GM23338 (cell line): ENCODE measurements around the gene ATP8B4. TPM values are rescaled to one million over a fixed set of nuclear protein-coding genes. Genes with fewer than 3 reads are reported as not detected.

ENCODE experiments used
- ATAC-seq: fragments of 200-7000 bp; cut with Tn5 transposase; 3 replicates; pipeline ENCODE4 v1.9.1; 2020
- DNase-seq: peaks from one replicate; pipeline ENCODE4 v3.0.0-alpha.2; 2015; ENCODE audit warnings: low spot score
- H2AFZ ChIP-seq: fragments of 200-600 bp; sonication (generic); 2 replicates; pipeline ENCODE4 v1.8.0; 2016; ENCODE audit warnings: antibody characterized with exemption, mild to moderate bottlenecking, moderate library complexity
- H3F3A ChIP-seq: fragments of 200-600 bp; sonication (generic); replicated peaks from 2 replicates; pipeline ENCODE4 v1.8.0; 2017; ENCODE audit warnings: antibody characterized with exemption, mixed run types, low read depth
- H3K27ac ChIP-seq: fragments of 200-600 bp; sonication (generic); 2 replicates; pipeline ENCODE4 v1.6.1; 2016; ENCODE audit warnings: low read depth
- H3K27me3 ChIP-seq: fragments of 200-600 bp; sonication (generic); 2 replicates; pipeline ENCODE4 v1.8.0; 2016; ENCODE audit warnings: mild to moderate bottlenecking, mixed run types, moderate library complexity; ENCODE audit not compliant: insufficient read depth
- H3K36me3 ChIP-seq: fragments of 200-600 bp; sonication (generic); 2 replicates; pipeline ENCODE4 v1.8.0; 2016; ENCODE audit warnings: mild to moderate bottlenecking; ENCODE audit not compliant: insufficient read depth
- H3K4me1 ChIP-seq: fragments of 200-600 bp; sonication (generic); 2 replicates; pipeline ENCODE4 v1.8.0; 2016; ENCODE audit warnings: mild to moderate bottlenecking, moderate library complexity; ENCODE audit not compliant: insufficient read depth
- H3K4me2 ChIP-seq: fragments of 200-600 bp; sonication (generic); 2 replicates; pipeline ENCODE4 v1.7.1; 2017; ENCODE audit warnings: mixed run types
- H3K4me3 ChIP-seq: fragments of 200-600 bp; sonication (generic); 2 replicates; pipeline ENCODE4 v1.6.1; 2016; ENCODE audit warnings: mixed run types
- H3K79me2 ChIP-seq: fragments of 200-600 bp; sonication (generic); replicated peaks from 2 replicates; pipeline ENCODE4 v1.8.0; 2017; ENCODE audit warnings: mild to moderate bottlenecking; ENCODE audit not compliant: insufficient read depth
- H3K9me2 ChIP-seq: fragments of 200-600 bp; sonication (generic); 2 replicates; pipeline ENCODE4 v1.8.0; 2017; ENCODE audit not compliant: insufficient read depth
- H4K20me1 ChIP-seq: fragments of 200-600 bp; sonication (generic); replicated peaks from 2 replicates; pipeline ENCODE4 v1.8.0; 2017; ENCODE audit warnings: mild to moderate bottlenecking; ENCODE audit not compliant: insufficient read depth
- H3K27ac Mint-ChIP-seq: 2 replicates; pipeline ENCODE4 v1.8.0; 2020; ENCODE audit warnings: inconsistent platforms, mild to moderate bottlenecking, moderate library complexity, mixed read lengths
- H3K27me3 Mint-ChIP-seq: 3 replicates; pipeline ENCODE4 v1.8.0; 2022; ENCODE audit warnings: low read depth, mild to moderate bottlenecking, moderate library complexity, mixed read lengths, inconsistent platforms; ENCODE audit not compliant: insufficient read depth, poor library complexity
- H3K36me3 Mint-ChIP-seq: 3 replicates; pipeline ENCODE4 v1.8.0; 2021; ENCODE audit warnings: low read depth, mild to moderate bottlenecking, inconsistent platforms, moderate library complexity, mixed read lengths
- H3K4me1 Mint-ChIP-seq: 3 replicates; pipeline ENCODE4 v1.8.0; 2020; ENCODE audit warnings: mild to moderate bottlenecking, inconsistent platforms, mixed read lengths
- H3K4me3 Mint-ChIP-seq: 3 replicates; pipeline ENCODE4 v1.8.0; 2021; ENCODE audit warnings: moderate library complexity, mild to moderate bottlenecking, inconsistent platforms, mixed read lengths
- H3K9me3 Mint-ChIP-seq: 3 replicates; pipeline ENCODE4 v1.8.0; 2020; ENCODE audit warnings: moderate library complexity, mild to moderate bottlenecking, inconsistent platforms, mixed read lengths
- EZH2 ChIP-seq: fragments of 200-600 bp; sonication (generic); IDR thresholded peaks from one replicate; pipeline ENCODE4 v1.8.0; 2017; ENCODE audit warnings: antibody characterized with exemption, mild to moderate bottlenecking, low read depth; ENCODE audit not compliant: unreplicated experiment
- EZH2phosphoT487 ChIP-seq: fragments of 200-600 bp; sonication (generic); IDR thresholded peaks from one replicate; pipeline ENCODE4 v1.8.1; 2018; ENCODE audit warnings: antibody characterized with exemption; ENCODE audit not compliant: unreplicated experiment
- POLR2AphosphoS5 ChIP-seq: IDR thresholded peaks from 2 replicates; pipeline ENCODE4 v1.6.1; 2016; ENCODE audit warnings: antibody characterized with exemption, low read depth
- STAT1 ChIP-seq: IDR thresholded peaks from one replicate; pipeline ENCODE4 v1.6.1; 2016; ENCODE audit warnings: antibody characterized with exemption; ENCODE audit not compliant: unreplicated experiment
- ZNF114 ChIP-seq: fragments of 250-450 bp; sonication (Bioruptor Pico); IDR thresholded peaks from 2 replicates; pipeline ENCODE4 v1.5.0; 2020; ENCODE audit warnings: mild to moderate bottlenecking, moderate library complexity
- ZNF331 ChIP-seq: fragments of 250-450 bp; sonication (Bioruptor Pico); IDR thresholded peaks from 2 replicates; pipeline ENCODE4 v1.5.0; 2020; ENCODE audit warnings: low read depth, mild to moderate bottlenecking, moderate library complexity
- polyA plus RNA-seq: library from polyadenylated mRNA; unstranded; fragments of >200 nt; fragmentation: Nextera tagmentation; extraction: Ambion mirVana; gene quantifications from 2 replicates; pipeline ENCODE4 v1.2.1, GENCODE V29; 2016
- total RNA-seq: library from RNA; depleted of rRNA; stranded (reverse); fragments of >200 nt; shearing (Covaris generic); gene quantifications from 2 replicates; pipeline ENCODE4 v1.2.3, GENCODE V29; 2014
- TF ChIP-seq, protein P1 (sequence below), 2 experiments: fragments of 200-600 bp in 1 of 2; sonication (generic) in 1 of 2; conservative IDR thresholded peaks; 2 replicates each; pipeline versions ENCODE4 v1.5.1 to v1.6.1; 2016 to 2017; ENCODE audit warnings: antibody characterized with exemption in 2 of 2, low read depth in 2 of 2, mild to moderate bottlenecking in 2 of 2, moderate library complexity in 1 of 2
- TF ChIP-seq, protein P2 (sequence below): IDR thresholded peaks from 2 replicates; pipeline ENCODE4 v1.6.1; 2016; ENCODE audit warnings: antibody characterized with exemption
- TF ChIP-seq, protein P3 (sequence below): IDR thresholded peaks from one replicate; pipeline ENCODE4 v1.6.1; 2018; ENCODE audit warnings: antibody characterized with exemption; ENCODE audit not compliant: unreplicated experiment

Gene ATP8B4
- total and polyA plus RNA-seq, 2 experiments from 2014 or later: 0.24 TPM; not detected in 1

DNA sequence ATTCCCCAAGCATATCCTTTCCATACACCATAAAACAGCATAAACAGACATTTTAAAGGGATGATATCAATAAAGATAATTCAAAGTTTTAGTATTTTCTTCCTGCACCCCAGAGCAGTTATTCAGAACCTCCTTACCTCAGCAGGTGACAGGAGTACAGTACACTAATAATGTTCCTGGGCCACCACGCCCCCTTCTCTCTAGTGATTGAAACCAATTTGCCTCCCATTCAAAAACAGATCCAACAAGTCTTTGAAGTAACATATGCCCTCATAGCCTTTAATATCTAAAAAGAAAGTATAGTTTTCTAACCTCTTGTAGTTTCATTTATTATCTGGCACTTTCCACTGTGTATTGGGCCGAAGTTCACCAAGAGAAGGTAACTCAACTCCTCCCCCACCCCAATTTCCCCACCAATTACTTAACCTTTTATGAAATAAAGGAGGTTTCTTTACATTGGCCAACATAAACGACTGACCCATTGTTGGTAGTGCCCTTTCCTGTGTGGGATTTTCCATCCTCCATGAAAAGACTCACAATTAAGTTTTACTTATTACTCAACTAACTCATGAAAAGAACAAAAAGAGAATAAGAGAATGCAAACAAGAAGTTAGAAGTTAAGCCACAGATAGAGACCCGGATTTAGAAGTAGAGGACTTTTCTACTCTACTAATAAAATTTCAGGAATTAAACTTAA, 5.0 kb upstream of the ATP8B4 start (continued):
- TF ChIP-seq, protein P1, sequence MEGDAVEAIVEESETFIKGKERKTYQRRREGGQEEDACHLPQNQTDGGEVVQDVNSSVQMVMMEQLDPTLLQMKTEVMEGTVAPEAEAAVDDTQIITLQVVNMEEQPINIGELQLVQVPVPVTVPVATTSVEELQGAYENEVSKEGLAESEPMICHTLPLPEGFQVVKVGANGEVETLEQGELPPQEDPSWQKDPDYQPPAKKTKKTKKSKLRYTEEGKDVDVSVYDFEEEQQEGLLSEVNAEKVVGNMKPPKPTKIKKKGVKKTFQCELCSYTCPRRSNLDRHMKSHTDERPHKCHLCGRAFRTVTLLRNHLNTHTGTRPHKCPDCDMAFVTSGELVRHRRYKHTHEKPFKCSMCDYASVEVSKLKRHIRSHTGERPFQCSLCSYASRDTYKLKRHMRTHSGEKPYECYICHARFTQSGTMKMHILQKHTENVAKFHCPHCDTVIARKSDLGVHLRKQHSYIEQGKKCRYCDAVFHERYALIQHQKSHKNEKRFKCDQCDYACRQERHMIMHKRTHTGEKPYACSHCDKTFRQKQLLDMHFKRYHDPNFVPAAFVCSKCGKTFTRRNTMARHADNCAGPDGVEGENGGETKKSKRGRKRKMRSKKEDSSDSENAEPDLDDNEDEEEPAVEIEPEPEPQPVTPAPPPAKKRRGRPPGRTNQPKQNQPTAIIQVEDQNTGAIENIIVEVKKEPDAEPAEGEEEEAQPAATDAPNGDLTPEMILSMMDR (conservative IDR thresholded peaks at IDR 0.05; ENCODE audit: low read depth in 2 of 2): no peak
- no peak for TF ChIP-seq ZNF331 (CRISPR knock-in tag)
- TF ChIP-seq, protein P2, sequence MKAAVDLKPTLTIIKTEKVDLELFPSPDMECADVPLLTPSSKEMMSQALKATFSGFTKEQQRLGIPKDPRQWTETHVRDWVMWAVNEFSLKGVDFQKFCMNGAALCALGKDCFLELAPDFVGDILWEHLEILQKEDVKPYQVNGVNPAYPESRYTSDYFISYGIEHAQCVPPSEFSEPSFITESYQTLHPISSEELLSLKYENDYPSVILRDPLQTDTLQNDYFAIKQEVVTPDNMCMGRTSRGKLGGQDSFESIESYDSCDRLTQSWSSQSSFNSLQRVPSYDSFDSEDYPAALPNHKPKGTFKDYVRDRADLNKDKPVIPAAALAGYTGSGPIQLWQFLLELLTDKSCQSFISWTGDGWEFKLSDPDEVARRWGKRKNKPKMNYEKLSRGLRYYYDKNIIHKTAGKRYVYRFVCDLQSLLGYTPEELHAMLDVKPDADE: no peak
- no peak for TF ChIP-seq EZH2
- TF ChIP-seq, protein P3, sequence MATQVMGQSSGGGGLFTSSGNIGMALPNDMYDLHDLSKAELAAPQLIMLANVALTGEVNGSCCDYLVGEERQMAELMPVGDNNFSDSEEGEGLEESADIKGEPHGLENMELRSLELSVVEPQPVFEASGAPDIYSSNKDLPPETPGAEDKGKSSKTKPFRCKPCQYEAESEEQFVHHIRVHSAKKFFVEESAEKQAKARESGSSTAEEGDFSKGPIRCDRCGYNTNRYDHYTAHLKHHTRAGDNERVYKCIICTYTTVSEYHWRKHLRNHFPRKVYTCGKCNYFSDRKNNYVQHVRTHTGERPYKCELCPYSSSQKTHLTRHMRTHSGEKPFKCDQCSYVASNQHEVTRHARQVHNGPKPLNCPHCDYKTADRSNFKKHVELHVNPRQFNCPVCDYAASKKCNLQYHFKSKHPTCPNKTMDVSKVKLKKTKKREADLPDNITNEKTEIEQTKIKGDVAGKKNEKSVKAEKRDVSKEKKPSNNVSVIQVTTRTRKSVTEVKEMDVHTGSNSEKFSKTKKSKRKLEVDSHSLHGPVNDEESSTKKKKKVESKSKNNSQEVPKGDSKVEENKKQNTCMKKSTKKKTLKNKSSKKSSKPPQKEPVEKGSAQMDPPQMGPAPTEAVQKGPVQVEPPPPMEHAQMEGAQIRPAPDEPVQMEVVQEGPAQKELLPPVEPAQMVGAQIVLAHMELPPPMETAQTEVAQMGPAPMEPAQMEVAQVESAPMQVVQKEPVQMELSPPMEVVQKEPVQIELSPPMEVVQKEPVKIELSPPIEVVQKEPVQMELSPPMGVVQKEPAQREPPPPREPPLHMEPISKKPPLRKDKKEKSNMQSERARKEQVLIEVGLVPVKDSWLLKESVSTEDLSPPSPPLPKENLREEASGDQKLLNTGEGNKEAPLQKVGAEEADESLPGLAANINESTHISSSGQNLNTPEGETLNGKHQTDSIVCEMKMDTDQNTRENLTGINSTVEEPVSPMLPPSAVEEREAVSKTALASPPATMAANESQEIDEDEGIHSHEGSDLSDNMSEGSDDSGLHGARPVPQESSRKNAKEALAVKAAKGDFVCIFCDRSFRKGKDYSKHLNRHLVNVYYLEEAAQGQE: no peak
- TF ChIP-seq ZNF114 (CRISPR knock-in tag): no peak
- no peak for TF ChIP-seq POLR2AphosphoS5
- TF ChIP-seq STAT1: no peak

DNA sequence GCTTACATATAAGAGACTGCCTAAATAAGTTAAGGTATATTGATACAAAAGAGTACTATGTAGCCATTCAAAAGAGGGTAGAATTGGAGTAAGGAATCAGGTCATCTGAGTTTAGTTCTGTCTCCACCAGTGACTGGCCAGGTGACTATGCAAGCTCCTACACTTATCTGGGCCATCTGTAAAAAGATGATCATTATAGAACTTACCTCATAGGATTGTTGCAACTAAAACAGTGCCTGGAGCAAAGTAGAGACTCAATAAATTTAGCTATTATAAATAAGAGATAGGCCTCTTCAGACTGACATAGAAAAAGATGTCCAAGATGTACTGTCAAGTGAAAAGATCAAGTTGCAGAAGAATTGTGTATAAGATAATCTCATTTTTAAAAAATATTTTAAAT, 1.7 kb upstream of the ATP8B4 start:
- H3K36me3 ChIP-seq: no peaks in the 10 kb centered on the region
- peaks cover 21% of the 10 kb centered on the region for H3K4me1 Mint-ChIP-seq
- H3K27ac ChIP-seq: no peak overlapping the region
- no peaks in the 10 kb centered on the region for H3K9me2 ChIP-seq
- no peak for ATAC-seq
- H3K27me3 ChIP-seq: no peaks in the 10 kb centered on the region
- no peak overlapping the region for H3K27ac Mint-ChIP-seq
- no peak overlapping the region for H3K4me2 ChIP-seq
- H2AFZ ChIP-seq: no peak overlapping the region
- peaks cover 5% of the 10 kb centered on the region; the same call in 1 of the 2 replicates for H3K4me1 ChIP-seq
- H3K79me2 ChIP-seq: no peaks in the 10 kb centered on the region
- H3K36me3 Mint-ChIP-seq: no peaks in the 10 kb centered on the region
- H3F3A ChIP-seq: no peaks in the 10 kb centered on the region
- H4K20me1 ChIP-seq: no peaks in the 10 kb centered on the region
- H3K27me3 Mint-ChIP-seq: peaks cover 2% of the 10 kb centered on the region
- H3K4me3 ChIP-seq: no peak overlapping the region
- no peak for DNase-seq
- no peaks in the 10 kb centered on the region for H3K9me3 Mint-ChIP-seq
- no peak overlapping the region for H3K4me3 Mint-ChIP-seq
- TF ChIP-seq ZNF331 (CRISPR knock-in tag): no peak
- TF ChIP-seq, protein P1 (conservative IDR thresholded peaks at IDR 0.05; ENCODE audit: low read depth in 2 of 2): no peak
- TF ChIP-seq EZH2phosphoT487: no peak
- TF ChIP-seq STAT1: no peak
